WTC11 (cell line): ENCODE data around the gene ODAD3.

Source experiments
- CBFB ChIP-seq: sonication (generic); formaldehyde crosslinking; IDR thresholded peaks from 2 replicates; pipeline ENCODE4 v1.8.1; 2022; ENCODE audit warnings: mild to moderate bottlenecking, low read depth, missing genetic modification reagents
- FOXJ3 ChIP-seq: sonication (generic); formaldehyde crosslinking; IDR thresholded peaks from 2 replicates; pipeline ENCODE4 v1.9.0; 2021; ENCODE audit warnings: missing genetic modification reagents, mild to moderate bottlenecking, borderline replicate concordance
- FOXK1 ChIP-seq: sonication (generic); formaldehyde crosslinking; IDR thresholded peaks from 2 replicates; pipeline ENCODE4 v1.8.0; 2022; ENCODE audit warnings: mild to moderate bottlenecking, moderate library complexity, missing genetic modification reagents
- MYBL2 ChIP-seq: sonication (generic); formaldehyde crosslinking; IDR thresholded peaks from 2 replicates; pipeline ENCODE4 v1.8.1; 2023; ENCODE audit warnings: mild to moderate bottlenecking, moderate library complexity, missing genetic modification reagents
- SP1 ChIP-seq: sonication (generic); formaldehyde crosslinking; conservative IDR thresholded peaks from 2 replicates; pipeline ENCODE4 v1.8.1; 2022; ENCODE audit warnings: missing genetic modification reagents
- TCF7 ChIP-seq: sonication (generic); formaldehyde crosslinking; IDR thresholded peaks from 2 replicates; pipeline ENCODE4 v1.8.0; 2022; ENCODE audit warnings: mild to moderate bottlenecking, low read depth, missing genetic modification reagents, moderate library complexity
- ZNF121 ChIP-seq: sonication (generic); formaldehyde crosslinking; IDR thresholded peaks from 2 replicates; pipeline ENCODE4 v1.8.0; 2023; ENCODE audit warnings: missing genetic modification reagents
- ZNF138 ChIP-seq: sonication (generic); formaldehyde crosslinking; conservative IDR thresholded peaks from 2 replicates; pipeline ENCODE4 v1.8.1; 2022; ENCODE audit warnings: mild to moderate bottlenecking, moderate library complexity, missing genetic modification reagents
- TF ChIP-seq, protein P1 (sequence below): fragments of 200-600 bp; IDR thresholded peaks from 2 replicates; pipeline ENCODE4 v1.8.0; 2022; ENCODE audit warnings: antibody characterized with exemption
- TF ChIP-seq, protein P2 (sequence below): sonication (generic); formaldehyde crosslinking; IDR thresholded peaks from 2 replicates; pipeline ENCODE4 v1.8.1; 2023; ENCODE audit warnings: mild to moderate bottlenecking, missing genetic modification reagents
- TF ChIP-seq, protein P3 (sequence below): fragments of 250-450 bp; sonication (Bioruptor Pico); IDR thresholded peaks from 2 replicates; pipeline ENCODE4 v2.1.2; 2022; ENCODE audit warnings: mild to moderate bottlenecking, moderate library complexity

DNA sequence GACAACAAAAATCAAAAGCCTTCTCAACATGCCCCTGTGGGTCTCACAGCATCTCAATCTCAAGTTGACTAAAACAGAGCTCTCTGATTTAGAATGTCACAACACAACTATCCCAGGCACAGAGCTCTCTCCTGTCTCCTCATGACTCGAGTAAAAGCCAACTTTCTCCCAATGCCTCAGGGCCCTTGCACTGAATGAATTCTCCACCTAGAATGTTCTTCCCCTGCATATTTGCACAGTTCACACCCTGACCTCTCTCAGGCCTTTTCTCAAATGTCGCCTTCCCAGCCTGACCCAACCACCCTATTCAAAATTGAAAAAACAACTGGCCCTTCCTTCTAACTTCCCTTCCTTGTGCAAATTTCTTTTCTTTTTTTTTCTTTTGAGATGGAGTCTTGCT lies 64.2 kb downstream of the ODAD3 start:
- TF ChIP-seq, protein P1, sequence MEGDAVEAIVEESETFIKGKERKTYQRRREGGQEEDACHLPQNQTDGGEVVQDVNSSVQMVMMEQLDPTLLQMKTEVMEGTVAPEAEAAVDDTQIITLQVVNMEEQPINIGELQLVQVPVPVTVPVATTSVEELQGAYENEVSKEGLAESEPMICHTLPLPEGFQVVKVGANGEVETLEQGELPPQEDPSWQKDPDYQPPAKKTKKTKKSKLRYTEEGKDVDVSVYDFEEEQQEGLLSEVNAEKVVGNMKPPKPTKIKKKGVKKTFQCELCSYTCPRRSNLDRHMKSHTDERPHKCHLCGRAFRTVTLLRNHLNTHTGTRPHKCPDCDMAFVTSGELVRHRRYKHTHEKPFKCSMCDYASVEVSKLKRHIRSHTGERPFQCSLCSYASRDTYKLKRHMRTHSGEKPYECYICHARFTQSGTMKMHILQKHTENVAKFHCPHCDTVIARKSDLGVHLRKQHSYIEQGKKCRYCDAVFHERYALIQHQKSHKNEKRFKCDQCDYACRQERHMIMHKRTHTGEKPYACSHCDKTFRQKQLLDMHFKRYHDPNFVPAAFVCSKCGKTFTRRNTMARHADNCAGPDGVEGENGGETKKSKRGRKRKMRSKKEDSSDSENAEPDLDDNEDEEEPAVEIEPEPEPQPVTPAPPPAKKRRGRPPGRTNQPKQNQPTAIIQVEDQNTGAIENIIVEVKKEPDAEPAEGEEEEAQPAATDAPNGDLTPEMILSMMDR: no peak
- no peak for TF ChIP-seq TCF7
- TF ChIP-seq, protein P2, sequence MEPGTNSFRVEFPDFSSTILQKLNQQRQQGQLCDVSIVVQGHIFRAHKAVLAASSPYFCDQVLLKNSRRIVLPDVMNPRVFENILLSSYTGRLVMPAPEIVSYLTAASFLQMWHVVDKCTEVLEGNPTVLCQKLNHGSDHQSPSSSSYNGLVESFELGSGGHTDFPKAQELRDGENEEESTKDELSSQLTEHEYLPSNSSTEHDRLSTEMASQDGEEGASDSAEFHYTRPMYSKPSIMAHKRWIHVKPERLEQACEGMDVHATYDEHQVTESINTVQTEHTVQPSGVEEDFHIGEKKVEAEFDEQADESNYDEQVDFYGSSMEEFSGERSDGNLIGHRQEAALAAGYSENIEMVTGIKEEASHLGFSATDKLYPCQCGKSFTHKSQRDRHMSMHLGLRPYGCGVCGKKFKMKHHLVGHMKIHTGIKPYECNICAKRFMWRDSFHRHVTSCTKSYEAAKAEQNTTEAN (CRISPR knock-in tag): no peak
- TF ChIP-seq MYBL2 (CRISPR knock-in tag): no peak
- TF ChIP-seq CBFB (CRISPR knock-in tag): no peak
- TF ChIP-seq, protein P3, sequence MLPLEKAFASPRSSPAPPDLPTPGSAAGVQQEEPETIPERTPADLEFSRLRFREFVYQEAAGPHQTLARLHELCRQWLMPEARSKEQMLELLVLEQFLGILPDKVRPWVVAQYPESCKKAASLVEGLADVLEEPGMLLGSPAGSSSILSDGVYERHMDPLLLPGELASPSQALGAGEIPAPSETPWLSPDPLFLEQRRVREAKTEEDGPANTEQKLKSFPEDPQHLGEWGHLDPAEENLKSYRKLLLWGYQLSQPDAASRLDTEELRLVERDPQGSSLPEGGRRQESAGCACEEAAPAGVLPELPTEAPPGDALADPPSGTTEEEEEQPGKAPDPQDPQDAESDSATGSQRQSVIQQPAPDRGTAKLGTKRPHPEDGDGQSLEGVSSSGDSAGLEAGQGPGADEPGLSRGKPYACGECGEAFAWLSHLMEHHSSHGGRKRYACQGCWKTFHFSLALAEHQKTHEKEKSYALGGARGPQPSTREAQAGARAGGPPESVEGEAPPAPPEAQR (CRISPR knock-in tag): no peak
- no peak for TF ChIP-seq SP1
- TF ChIP-seq FOXK1 (CRISPR knock-in tag): no peak
- TF ChIP-seq ZNF138 (CRISPR knock-in tag): no peak
- no peak for TF ChIP-seq ZNF121 (CRISPR knock-in tag)
- no peak for TF ChIP-seq FOXJ3 (CRISPR knock-in tag)
